Calu3 (cell line): ENCODE data around the gene LDLRAP1. TPM values are rescaled to one million over a fixed set of nuclear protein-coding genes. Genes with fewer than 3 reads are reported as not detected.

Experiments
- BruUV-seq: library from RNA; stranded (reverse); fragments of 400-500 nt; replicated peaks from 2 replicates; lab custom pipeline; 2021; lab: Mats Ljungman, UMichigan
- CTCF ChIA-PET: fragments of 300-600 bp; sonication (Branson Sonifier 250); formaldehyde crosslinking; loops from one replicate; lab custom pipeline; 2022; ENCODE audit warnings: antibody characterized with exemption; lab: Charles Lee
- DNase-seq: peaks from one replicate; pipeline ENCODE4 v3.0.0; 2022
- H3K27ac Mint-ChIP-seq: one replicate; pipeline ENCODE4 v1.8.0; 2022; ENCODE audit warnings: mixed read lengths; ENCODE audit not compliant: unreplicated experiment
- H3K27me3 Mint-ChIP-seq: one replicate; pipeline ENCODE4 v1.8.0; 2022; ENCODE audit warnings: mixed read lengths; ENCODE audit not compliant: unreplicated experiment
- H3K36me3 Mint-ChIP-seq: one replicate; pipeline ENCODE4 v1.8.0; 2022; ENCODE audit warnings: mild to moderate bottlenecking, moderate library complexity, mixed read lengths; ENCODE audit not compliant: insufficient read depth, unreplicated experiment
- H3K4me1 Mint-ChIP-seq: one replicate; pipeline ENCODE4 v1.8.0; 2022; ENCODE audit warnings: mild to moderate bottlenecking, low read depth, mixed read lengths; ENCODE audit not compliant: unreplicated experiment
- H3K4me3 Mint-ChIP-seq: one replicate; pipeline ENCODE4 v1.8.0; 2022; ENCODE audit warnings: mild to moderate bottlenecking, low read depth, moderate library complexity, mixed read lengths; ENCODE audit not compliant: unreplicated experiment
- H3K9me3 Mint-ChIP-seq: one replicate; pipeline ENCODE4 v1.8.0; 2022; ENCODE audit warnings: low read depth, mixed read lengths; ENCODE audit not compliant: unreplicated experiment
- intact Hi-C: fragments of 100-400 bp; cut with micrococcal nuclease; formaldehyde crosslinking; loops from one replicate; pipeline ENCODE4 v1.10.0; 2022; ENCODE audit not compliant: unreplicated experiment
- total RNA-seq: library from RNA; stranded (reverse); gene quantifications from 2 replicates; pipeline ENCODE4 v1.2.3, GENCODE V29; 2022
- TF ChIP-seq, protein P1 (sequence below): fragments of 200-600 bp; IDR thresholded peaks from one replicate; pipeline ENCODE4 v1.8.0; 2022; ENCODE audit warnings: antibody characterized with exemption; ENCODE audit not compliant: unreplicated experiment

LDLRAP1 gene
- total RNA-seq, 1 experiment from 2014 or later: 8.3 TPM

DNA sequence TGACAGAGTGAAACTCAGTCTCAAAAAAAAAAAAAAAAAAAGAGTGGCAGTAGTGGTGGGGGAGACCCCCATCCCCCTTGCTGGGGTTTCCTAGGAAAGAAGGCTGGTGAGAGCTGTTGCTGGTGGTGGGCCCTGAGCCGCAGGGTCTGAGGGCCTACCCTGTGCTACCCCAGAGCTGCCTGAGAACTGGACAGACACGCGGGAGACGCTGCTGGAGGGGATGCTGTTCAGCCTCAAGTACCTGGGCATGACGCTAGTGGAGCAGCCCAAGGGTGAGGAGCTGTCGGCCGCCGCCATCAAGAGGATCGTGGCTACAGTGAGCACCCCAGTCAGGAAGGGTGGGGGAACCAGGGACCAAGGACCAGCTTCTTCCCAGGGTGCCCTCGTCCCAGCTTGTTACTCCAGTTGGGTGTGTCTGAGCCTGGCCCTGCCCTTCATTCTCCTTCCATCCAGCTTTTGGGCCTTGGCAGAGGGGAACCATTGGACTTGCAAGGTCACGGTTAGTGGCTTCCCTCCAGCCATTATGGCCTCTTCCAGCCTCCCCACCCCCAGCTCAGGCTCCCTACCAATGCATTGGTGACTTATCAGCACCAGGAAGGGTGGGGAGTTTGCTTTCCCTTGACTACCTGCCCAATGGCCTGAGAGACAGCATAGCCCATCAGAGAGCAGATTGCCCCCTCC is 10.5 kb downstream of the LDLRAP1 start:
- H3K27me3 Mint-ChIP-seq: no peaks in the 10 kb centered on the region
- intact Hi-C loops: no loop called here
- BruUV-seq: no TSS peak
- no peaks in the 10 kb centered on the region for H3K9me3 Mint-ChIP-seq
- peaks cover 15% of the 10 kb centered on the region for H3K4me1 Mint-ChIP-seq
- H3K36me3 Mint-ChIP-seq: no peaks in the 10 kb centered on the region
- TF ChIP-seq, protein P1, sequence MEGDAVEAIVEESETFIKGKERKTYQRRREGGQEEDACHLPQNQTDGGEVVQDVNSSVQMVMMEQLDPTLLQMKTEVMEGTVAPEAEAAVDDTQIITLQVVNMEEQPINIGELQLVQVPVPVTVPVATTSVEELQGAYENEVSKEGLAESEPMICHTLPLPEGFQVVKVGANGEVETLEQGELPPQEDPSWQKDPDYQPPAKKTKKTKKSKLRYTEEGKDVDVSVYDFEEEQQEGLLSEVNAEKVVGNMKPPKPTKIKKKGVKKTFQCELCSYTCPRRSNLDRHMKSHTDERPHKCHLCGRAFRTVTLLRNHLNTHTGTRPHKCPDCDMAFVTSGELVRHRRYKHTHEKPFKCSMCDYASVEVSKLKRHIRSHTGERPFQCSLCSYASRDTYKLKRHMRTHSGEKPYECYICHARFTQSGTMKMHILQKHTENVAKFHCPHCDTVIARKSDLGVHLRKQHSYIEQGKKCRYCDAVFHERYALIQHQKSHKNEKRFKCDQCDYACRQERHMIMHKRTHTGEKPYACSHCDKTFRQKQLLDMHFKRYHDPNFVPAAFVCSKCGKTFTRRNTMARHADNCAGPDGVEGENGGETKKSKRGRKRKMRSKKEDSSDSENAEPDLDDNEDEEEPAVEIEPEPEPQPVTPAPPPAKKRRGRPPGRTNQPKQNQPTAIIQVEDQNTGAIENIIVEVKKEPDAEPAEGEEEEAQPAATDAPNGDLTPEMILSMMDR: no peak
- no peak overlapping the region for H3K4me3 Mint-ChIP-seq
- no peak for DNase-seq
- CTCF ChIA-PET: no interaction called here
- no peak overlapping the region for H3K27ac Mint-ChIP-seq

DNA sequence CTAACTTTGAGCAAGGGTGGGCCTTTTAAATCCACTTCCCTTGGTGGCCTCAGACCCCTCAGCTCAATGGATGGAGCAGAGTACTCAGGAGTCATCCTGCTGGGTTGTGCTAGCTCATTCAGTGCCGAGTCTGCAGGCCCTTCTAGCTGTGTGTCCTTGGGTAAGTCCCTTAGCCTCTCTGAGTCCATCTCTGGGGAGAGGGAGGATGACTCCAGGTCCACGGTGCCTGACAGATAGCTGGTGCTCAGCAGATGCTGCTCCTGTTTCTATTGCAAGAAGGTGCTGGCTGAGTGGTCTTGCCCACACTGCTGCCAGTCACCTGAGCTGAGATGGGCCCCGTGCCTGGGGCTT is 11.0 kb downstream of the LDLRAP1 start:
- Mint-ChIP-seq H3K27me3 (no peaks in the 10 kb centered on the region), H3K4me1 (peaks cover 14% of the 10 kb centered on the region), H3K9me3 (no peaks in the 10 kb centered on the region), H3K36me3 (no peaks in the 10 kb centered on the region), H3K27ac (no peak overlapping the region), H3K4me3 (no peak overlapping the region)
- intact Hi-C loops: no loop called here
- CTCF ChIA-PET: no interaction called here
- TF ChIP-seq, protein P1: no peak
- BruUV-seq: no TSS peak
- DNase-seq: no peak

DNA sequence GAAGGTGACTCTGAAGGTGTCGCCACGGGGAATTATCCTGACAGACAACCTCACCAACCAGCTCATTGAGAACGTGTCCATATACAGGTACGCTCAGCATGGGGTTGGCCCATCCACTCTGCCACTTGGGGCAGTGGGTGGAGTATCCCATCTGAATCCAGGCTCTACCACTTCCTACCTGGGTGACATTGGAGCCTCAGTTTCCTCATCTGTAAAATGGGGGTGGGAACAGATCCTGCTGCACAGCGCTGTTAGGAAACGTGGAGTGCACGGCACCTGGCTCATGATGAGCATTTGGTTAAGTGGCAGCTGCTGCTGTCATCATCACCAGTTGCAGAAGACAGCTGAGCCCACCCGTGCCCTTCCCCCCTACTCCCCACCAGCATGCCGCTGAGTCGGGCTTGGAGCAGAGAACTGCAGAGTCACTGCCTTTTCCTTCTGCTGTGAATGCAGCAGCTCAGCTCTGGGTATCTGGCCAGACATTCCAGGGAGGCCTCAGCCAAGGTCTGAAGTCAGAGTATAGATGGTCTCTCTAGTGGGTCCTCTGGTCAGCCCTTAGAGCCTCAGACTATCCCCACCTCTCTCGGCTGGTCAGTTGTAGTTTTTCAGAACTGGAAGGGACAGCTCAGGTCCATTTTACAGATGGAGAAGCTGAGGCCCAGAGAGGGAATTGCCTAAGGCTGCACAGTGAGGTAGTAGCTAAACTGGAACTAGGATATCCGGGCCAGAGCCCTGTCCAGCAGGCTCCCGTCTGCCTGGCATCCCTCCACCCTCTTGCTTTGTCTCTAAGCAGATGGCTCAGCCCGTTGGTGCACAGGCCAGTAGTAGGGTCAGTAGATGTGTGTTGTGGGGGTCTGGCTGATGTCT is 11.7 kb downstream of the LDLRAP1 start:
- Mint-ChIP-seq H3K4me1 (peaks cover 7% of the 10 kb centered on the region), H3K36me3 (no peaks in the 10 kb centered on the region), H3K27ac (no peak overlapping the region), H3K27me3 (no peaks in the 10 kb centered on the region), H3K9me3 (no peaks in the 10 kb centered on the region), H3K4me3 (no peak overlapping the region)
- CTCF ChIA-PET: no interaction called here
- DNase-seq: no peak
- intact Hi-C loops: no loop called here
- TF ChIP-seq, protein P1: no peak
- BruUV-seq: no TSS peak

DNA sequence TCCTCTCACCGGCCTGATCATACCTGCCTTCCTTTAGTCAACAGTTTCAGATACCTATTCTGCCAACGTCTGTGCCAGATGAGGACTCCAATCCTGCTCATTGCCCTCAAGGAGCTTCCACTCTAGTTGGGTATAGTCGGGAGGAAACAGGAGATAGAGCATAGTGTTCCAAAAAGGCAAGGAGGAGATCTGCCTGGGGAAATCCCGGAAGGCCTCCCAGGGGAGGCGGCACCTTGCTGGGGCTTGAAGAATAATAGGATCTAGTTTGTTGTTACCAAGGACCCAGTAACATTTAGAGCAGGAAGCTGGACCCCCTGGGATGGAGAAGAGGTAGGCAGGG is 12.3 kb downstream of the LDLRAP1 start:
- TF ChIP-seq, protein P1: no peak
- Mint-ChIP-seq H3K36me3 (no peaks in the 10 kb centered on the region), H3K4me1 (peaks cover under 1% of the 10 kb centered on the region), H3K27me3 (no peaks in the 10 kb centered on the region), H3K4me3 (no peak overlapping the region), H3K9me3 (no peaks in the 10 kb centered on the region), H3K27ac (no peak overlapping the region)
- no TSS peak for BruUV-seq
- no peak for DNase-seq
- intact Hi-C loops: no loop called here
- CTCF ChIA-PET: no interaction called here
